AG09319 (cell line): Measurements from ENCODE around the gene GRK7.
"Not testable (repeated sequence)": the region's sequence is repeated elsewhere in the genome, so short reads cannot be mapped to it uniquely, and the experiment has no call there.

Experiments used
- DNase-seq: peaks from one replicate; pipeline ENCODE4 v3.0.0-alpha.2; 2010; ENCODE audit warnings: low read depth; ENCODE audit errors: extremely low read depth
- CTCF ChIP-seq: IDR thresholded peaks from 2 replicates; pipeline ENCODE4 v1.5.1; 2011; ENCODE audit warnings: low read depth, mild to moderate bottlenecking, inconsistent platforms, low read length, moderate library complexity

GRK7 gene

DNA sequence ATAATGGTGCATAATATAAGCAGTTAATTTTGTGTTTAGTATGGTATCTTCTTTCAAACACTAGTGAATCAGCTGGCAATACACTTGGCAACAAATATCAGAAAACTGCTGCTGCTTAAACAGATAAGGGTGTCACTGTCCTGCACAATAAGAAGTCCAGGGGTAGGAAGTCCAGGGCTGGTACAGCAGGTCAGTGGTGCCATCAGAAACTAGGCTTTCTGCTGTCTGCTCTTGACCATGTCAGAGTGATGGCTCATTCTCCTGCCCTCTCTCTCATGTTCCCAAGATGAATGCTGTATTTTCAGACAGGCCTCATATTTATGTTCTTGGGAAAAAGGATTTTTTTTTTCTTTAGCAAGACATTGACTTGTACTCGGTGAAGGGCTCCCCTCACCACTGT, 9.2 kb upstream of the GRK7 start:
- TF ChIP-seq CTCF = no peak
- DNase-seq = no peak

GRCh38 chr3:141762552-141762951, 656 bp upstream of the GRK7 start:
- DNase-seq = not testable (repeated sequence)

GRCh38 chr3:141764045-141764444, 837 bp downstream of the GRK7 start:
- no peak for DNase-seq
- no peak for TF ChIP-seq CTCF

DNA sequence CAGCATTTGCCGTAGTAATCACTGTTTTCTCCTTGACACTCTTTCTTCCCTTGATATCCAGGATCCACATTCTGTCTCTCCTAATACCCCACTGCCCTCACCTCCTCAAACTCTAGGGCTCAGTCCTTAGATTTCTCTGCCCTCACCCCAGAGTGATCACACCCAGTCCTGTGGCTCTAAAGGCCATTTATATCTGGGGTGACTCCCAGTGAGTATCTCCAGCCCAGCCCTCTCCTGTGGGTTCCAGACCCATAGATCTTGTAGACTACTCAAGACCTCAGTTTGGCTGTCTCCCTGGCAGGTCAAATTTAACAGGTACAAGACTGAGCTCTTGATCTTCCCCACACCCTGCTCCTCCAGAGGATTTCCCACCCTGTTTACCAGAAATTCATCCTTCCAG, 1.3 kb downstream of the GRK7 start:
- no peak for TF ChIP-seq CTCF
- no peak for DNase-seq

- DNase-seq = no peak
These were observed 1.8 kb downstream of the GRK7 start for GRCh38 chr3:141764986-141765385.

GRCh38 chr3:141767066-141767465, 3.9 kb downstream of the GRK7 start:
- no peak for DNase-seq
- no peak for TF ChIP-seq CTCF

More at GRCh38 chr3:141764986-141765385, 1.8 kb downstream of the GRK7 start:
- no peak for TF ChIP-seq CTCF

- DNase-seq = no peak
- no peak for TF ChIP-seq CTCF
These were observed 6.2 kb downstream of the GRK7 start for GRCh38 chr3:141769221-141769894.

DNA sequence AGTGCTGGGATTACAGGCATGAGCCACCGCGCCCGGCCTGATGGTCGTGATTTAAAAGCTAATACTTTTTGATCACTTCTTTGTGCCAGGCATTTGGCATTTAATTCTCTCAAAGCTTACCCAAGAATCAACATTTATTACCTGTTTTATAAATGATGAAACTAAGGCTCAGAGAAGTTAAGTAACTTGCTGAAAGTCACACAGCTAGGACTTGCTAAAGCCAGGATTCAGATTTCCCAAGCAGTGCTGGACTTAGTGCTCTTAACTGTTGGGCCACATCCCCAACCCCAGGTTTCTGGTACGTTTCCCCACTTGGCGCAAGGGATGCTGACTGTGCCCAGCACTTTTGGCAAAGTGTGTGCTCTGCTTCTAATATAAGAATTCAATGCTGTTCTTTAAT, 10.5 kb downstream of the GRK7 start:
- no peak for DNase-seq
- no peak for TF ChIP-seq CTCF
